ENCODE results near the gene PSAT1. TPM values are rescaled to one million over a fixed set of nuclear protein-coding genes. Genes with fewer than 3 reads are reported as not detected.
A peak's percentile ranks its signal among the peaks of the same experiment; 100 is the strongest.

Gene PSAT1
- total and polyA plus RNA-seq, 2 donors = 20.8 to 21.7 TPM

DNA sequence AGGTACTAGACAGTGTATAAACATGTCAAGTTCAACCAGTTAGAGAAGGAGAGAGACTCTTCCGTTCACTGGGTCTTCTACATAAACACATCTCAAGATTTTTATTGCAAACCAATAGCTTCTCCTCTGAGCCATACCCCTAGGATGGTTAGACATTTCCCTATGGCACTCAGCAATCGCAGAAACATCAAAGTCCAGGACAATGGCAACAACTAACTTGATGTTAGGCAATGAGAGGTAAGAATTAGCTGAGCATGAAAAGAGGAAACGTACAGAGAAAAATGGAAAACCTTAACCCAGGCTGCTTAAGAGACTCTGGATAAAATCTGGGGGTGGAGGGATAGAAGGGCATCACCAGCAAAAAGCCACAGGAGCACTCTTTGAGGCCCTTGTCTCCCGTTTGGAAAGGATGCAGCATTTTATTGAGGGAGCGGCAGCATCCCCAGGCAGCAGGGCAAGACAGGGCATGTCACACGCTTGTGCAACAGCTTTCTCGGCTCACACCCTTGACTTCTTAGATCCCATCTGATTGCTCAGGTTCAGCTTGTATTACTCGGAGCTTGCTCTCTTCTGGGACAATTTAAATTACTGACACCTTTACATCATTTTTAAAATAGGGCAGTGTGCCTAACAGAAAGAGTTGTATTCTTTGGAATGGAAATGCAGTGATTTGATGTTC, 8.6 kb upstream of the PSAT1 start:
- WGBS = 89% methylated on average over 8 of the region's 8 CpGs
- Histone ChIP-seq H3K36me3 (ENCODE audit: control insufficient read depth in 2 of 2, insufficient read depth in 2 of 2, low read length in 1 of 2) (no peaks in the 10 kb centered on the region), H3K4me3 (ENCODE audit: low read length in 2 of 2) (no peak overlapping the region), H3K27ac (ENCODE audit: low read depth in 1 of 2, low read length in 1 of 2) (peak overlapping the region; percentile 2 to 5), H3K4me1 (ENCODE audit: control insufficient read depth in 2 of 2, insufficient read depth in 2 of 2, low read length in 2 of 2) (peaks cover 2 to 5% of the 10 kb centered on the region in 2 donors), H3K9me3 (ENCODE audit: control insufficient read depth in 2 of 2, insufficient read depth in 1 of 2, low read length in 1 of 2) (peaks cover 0 to 2% of the 10 kb centered on the region in 2 donors), H3K27me3 (ENCODE audit: control insufficient read depth in 2 of 2, insufficient read depth in 1 of 2, low read length in 1 of 2) (no peaks in the 10 kb centered on the region)
- DNase-seq (ENCODE audit: low read depth in 6 of 9, low spot score in 9 of 9) = no peak

DNA sequence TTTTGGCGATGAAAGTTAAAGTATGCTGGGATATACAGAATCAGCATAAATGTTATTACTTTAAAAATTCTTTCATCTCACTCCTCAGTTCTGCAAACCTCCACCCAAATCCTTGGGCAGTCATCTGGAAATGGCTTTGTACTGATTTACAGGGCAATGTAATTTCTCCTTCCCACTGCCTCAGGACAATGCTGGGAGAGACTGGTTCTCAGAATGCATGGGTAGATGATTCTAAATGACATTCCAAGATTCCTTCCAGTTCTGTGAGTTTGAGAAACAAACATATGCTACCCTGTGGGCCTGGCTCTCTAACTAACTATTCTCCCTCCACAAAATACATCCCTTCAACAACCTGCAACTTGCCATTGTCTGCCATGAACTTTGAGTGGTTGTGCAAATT, 7.5 kb upstream of the PSAT1 start:
- 98% methylated on average over 1 of the region's 1 CpG for WGBS
- Histone ChIP-seq H3K36me3 (ENCODE audit: control insufficient read depth in 2 of 2, insufficient read depth in 2 of 2, low read length in 1 of 2) (no peaks in the 10 kb centered on the region), H3K27me3 (ENCODE audit: control insufficient read depth in 2 of 2, insufficient read depth in 1 of 2, low read length in 1 of 2) (no peaks in the 10 kb centered on the region), H3K27ac (ENCODE audit: low read depth in 1 of 2, low read length in 1 of 2) (no peak overlapping the region), H3K4me1 (ENCODE audit: control insufficient read depth in 2 of 2, insufficient read depth in 2 of 2, low read length in 2 of 2) (peaks cover 2 to 5% of the 10 kb centered on the region in 2 donors), H3K9me3 (ENCODE audit: control insufficient read depth in 2 of 2, insufficient read depth in 1 of 2, low read length in 1 of 2) (peaks cover 0 to under 1% of the 10 kb centered on the region in 2 donors), H3K4me3 (ENCODE audit: low read length in 2 of 2) (no peak overlapping the region)
- DNase-seq (ENCODE audit: low read depth in 6 of 9, low spot score in 9 of 9) = no peak

DNA sequence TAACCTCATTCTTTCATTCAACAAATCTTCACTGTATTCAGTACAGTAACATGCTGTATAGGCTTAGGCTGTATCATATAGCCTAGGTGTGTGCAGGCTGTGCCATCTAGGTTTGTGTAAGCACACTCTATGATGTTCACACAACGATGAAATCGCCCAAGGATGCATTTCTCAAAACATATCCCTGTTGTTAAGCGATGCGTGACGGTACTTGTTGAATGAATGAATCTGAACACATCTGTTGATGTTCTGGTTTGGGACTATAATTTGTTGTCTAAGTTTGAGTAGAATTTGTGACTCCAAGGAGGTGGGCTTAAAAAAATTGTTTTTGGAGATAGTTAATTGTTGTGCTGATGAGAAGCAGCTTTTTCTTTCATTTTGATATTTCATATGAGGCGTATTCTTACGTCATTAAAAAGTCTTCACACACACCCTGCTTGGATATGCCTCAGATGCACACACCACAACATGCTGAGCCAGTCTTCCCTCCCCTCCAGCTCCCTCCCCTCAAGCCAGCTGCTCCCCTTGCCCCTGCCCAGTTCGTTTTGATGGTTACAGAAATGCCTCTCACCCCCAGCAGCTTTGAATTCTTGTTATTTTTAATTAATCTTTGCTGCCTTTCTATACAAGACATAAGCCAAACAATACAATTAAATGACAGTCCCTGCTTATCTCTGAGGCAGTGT, 5.5 kb upstream of the PSAT1 start:
- H3K9me3 ChIP-seq (ENCODE audit: control insufficient read depth in 2 of 2, insufficient read depth in 1 of 2, low read length in 1 of 2) = no peaks in the 10 kb centered on the region
- H3K4me1 ChIP-seq (ENCODE audit: control insufficient read depth in 2 of 2, insufficient read depth in 2 of 2, low read length in 2 of 2) = peaks cover 6 to 9% of the 10 kb centered on the region in 2 donors
- DNase-seq (ENCODE audit: low read depth in 6 of 9, low spot score in 9 of 9) = no peak
- H3K27ac ChIP-seq (ENCODE audit: low read depth in 1 of 2, low read length in 1 of 2) = no peak overlapping the region
- H3K4me3 ChIP-seq (ENCODE audit: low read length in 2 of 2) = no peak overlapping the region
- H3K36me3 ChIP-seq (ENCODE audit: control insufficient read depth in 2 of 2, insufficient read depth in 2 of 2, low read length in 1 of 2) = no peaks in the 10 kb centered on the region
- WGBS = 92% methylated on average over 8 of the region's 8 CpGs
- peaks cover 0 to 5% of the 10 kb centered on the region in 2 donors for H3K27me3 ChIP-seq (ENCODE audit: control insufficient read depth in 2 of 2, insufficient read depth in 1 of 2, low read length in 1 of 2)

DNA sequence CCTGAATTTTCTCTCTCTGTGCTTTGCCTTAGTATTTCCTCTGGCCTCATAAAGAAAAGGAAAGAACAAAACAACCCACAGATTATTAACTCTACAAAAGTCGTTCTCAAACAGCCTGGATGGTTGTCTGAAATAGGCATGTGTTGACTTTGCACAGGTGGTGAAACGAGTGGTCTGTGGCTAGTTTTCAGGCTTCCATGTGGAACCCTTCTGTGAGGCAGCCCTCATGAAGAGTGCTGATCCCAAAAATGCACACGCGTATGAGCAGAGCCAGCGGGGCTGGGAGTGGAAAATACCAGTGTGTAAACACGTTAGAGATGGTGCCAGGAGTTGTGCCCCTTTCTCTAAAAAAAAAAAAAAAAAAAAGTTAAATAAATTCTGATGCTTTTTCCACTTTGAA, 4.9 kb upstream of the PSAT1 start:
- Histone ChIP-seq H3K36me3 (ENCODE audit: control insufficient read depth in 2 of 2, insufficient read depth in 2 of 2, low read length in 1 of 2) (no peaks in the 10 kb centered on the region), H3K4me3 (ENCODE audit: low read length in 2 of 2) (no peak overlapping the region), H3K27me3 (ENCODE audit: control insufficient read depth in 2 of 2, insufficient read depth in 1 of 2, low read length in 1 of 2) (peaks cover 0 to 11% of the 10 kb centered on the region in 2 donors), H3K4me1 (ENCODE audit: control insufficient read depth in 2 of 2, insufficient read depth in 2 of 2, low read length in 2 of 2) (peaks cover 7 to 13% of the 10 kb centered on the region in 2 donors), H3K27ac (ENCODE audit: low read depth in 1 of 2, low read length in 1 of 2) (no peak overlapping the region), H3K9me3 (ENCODE audit: control insufficient read depth in 2 of 2, insufficient read depth in 1 of 2, low read length in 1 of 2) (peaks cover 0 to 5% of the 10 kb centered on the region in 2 donors)
- DNase-seq (ENCODE audit: low read depth in 6 of 9, low spot score in 9 of 9) = no peak
- WGBS = 76% methylated on average over 6 of the region's 6 CpGs

DNA sequence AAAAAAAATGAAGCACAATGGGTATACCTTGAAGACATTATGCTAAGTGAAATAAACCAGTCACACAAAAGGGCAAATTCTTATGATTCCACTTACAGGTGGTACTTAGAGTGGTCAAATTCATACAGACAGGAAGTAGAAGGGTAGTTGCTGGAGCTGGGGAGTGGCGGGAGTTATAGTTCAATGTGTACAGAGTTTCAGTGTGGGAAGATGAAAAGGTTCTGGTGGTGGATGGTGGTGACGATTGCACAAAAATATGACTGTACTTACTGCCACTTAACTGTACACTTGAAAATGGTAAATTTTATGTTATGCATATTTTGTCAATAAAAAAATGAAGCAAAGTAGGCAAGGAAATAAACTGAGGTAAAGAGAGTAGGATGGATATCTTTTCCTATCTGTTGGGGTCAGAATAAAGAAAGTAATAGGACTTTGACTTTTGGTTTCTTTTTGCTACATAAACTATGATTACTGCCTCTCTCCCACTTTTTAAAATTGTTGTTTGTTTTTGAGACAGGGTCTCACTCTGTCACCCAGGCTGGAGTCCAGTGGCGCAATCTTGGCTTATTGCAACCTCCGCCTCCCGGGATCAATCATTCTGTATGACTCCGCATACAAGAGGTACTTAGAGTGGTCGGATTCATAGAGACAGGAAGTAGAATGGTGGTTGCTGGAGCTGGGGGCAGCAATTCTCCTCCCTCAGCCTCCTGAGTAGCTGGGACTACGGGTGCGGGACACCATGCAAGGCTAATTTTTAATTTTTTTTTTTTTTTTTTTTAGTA, 4.0 kb upstream of the PSAT1 start:
- WGBS = 86% methylated on average over 9 of the region's 9 CpGs

DNA sequence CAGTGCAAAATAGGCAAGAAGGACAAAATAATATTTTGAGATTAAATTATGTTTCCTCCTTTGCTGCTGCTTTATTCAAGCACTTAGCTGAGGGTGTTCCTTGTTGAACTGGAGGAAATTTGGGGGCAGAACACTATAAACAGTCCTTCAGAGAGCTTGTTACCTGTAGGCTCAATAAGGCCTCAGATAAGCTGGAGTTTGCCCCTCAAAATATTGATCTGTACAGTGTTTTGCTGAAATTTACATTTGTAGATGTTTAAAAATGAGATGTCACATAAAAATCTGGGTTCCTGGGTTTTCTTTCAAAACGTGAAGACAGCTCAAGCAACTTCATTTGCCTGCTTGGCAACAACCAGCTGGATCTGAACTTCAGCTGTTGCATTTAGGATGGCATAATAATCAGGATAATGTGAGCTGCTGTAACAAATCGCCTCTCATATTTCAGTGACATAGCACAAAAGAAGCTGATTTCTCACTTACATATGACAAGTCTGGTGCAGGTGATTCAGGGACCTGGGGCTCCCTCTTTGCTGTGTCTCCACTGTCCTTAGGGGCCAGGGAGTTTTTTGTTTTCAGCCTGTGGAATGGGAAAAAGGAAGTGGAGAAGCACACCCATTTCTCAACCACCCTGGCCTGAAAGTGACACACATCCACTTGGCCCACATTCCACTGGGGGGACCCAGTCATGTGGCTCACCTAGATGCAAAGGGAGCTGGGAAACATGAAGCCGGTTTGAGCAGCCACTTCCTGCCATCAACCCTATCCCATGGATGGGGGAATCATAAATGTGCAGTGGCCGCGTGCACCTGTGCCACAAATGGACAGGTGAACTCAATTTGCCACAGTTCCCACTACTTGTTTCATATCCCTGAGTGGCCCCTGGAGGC, 2.4 kb upstream of the PSAT1 start:
- DNase-seq (ENCODE audit: low read depth in 6 of 9, low spot score in 9 of 9) = no peak
- H3K4me1 ChIP-seq (ENCODE audit: control insufficient read depth in 2 of 2, insufficient read depth in 2 of 2, low read length in 2 of 2) = peaks cover 12 to 21% of the 10 kb centered on the region in 2 donors

More for the DNA sequence above, 4.0 kb upstream of the PSAT1 start:
- Histone ChIP-seq H3K9me3 (ENCODE audit: control insufficient read depth in 2 of 2, insufficient read depth in 1 of 2, low read length in 1 of 2) (peaks cover 0 to 5% of the 10 kb centered on the region in 2 donors), H3K36me3 (ENCODE audit: control insufficient read depth in 2 of 2, insufficient read depth in 2 of 2, low read length in 1 of 2) (no peaks in the 10 kb centered on the region), H3K4me1 (ENCODE audit: control insufficient read depth in 2 of 2, insufficient read depth in 2 of 2, low read length in 2 of 2) (peaks cover 12 to 18% of the 10 kb centered on the region in 2 donors), H3K4me3 (ENCODE audit: low read length in 2 of 2) (no peak overlapping the region), H3K27me3 (ENCODE audit: control insufficient read depth in 2 of 2, insufficient read depth in 1 of 2, low read length in 1 of 2) (peaks cover 0 to 20% of the 10 kb centered on the region in 2 donors), H3K27ac (ENCODE audit: low read depth in 1 of 2, low read length in 1 of 2) (no peak overlapping the region)
- peak in 1 of 9 donors; percentile 46 for DNase-seq (ENCODE audit: low read depth in 6 of 9, low spot score in 9 of 9)

DNA sequence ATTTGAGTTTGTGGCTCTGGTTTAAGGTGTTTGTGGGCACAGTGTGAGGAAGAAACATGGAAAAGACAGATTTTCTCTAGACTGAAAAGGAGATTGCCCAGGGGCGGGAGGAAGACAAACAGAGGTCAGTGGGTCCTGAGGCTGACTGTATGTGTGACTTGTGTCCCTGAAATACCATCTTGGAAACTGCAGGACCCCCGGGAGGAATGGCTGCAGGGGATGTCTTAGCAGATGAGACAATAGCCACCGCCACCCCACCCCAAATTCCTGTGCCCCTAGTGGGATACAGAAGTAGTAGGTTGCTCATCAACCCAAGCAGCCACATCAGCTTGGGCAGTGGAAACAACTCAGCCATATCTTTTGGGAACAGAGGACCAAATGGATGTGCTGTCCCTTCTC, 1.7 kb upstream of the PSAT1 start:
- WGBS = 97% methylated on average over 3 of the region's 3 CpGs
- peaks cover 0 to 5% of the 10 kb centered on the region in 2 donors for H3K9me3 ChIP-seq (ENCODE audit: control insufficient read depth in 2 of 2, insufficient read depth in 1 of 2, low read length in 1 of 2)
- no peak for DNase-seq (ENCODE audit: low read depth in 6 of 9, low spot score in 9 of 9)
- H3K27ac ChIP-seq (ENCODE audit: low read depth in 1 of 2, low read length in 1 of 2) = no peak overlapping the region
- H3K36me3 ChIP-seq (ENCODE audit: control insufficient read depth in 2 of 2, insufficient read depth in 2 of 2, low read length in 1 of 2) = no peaks in the 10 kb centered on the region
- H3K4me3 ChIP-seq (ENCODE audit: low read length in 2 of 2) = no peak overlapping the region
- peaks cover 0 to 22% of the 10 kb centered on the region in 2 donors for H3K27me3 ChIP-seq (ENCODE audit: control insufficient read depth in 2 of 2, insufficient read depth in 1 of 2, low read length in 1 of 2)
- H3K4me1 ChIP-seq (ENCODE audit: control insufficient read depth in 2 of 2, insufficient read depth in 2 of 2, low read length in 2 of 2) = peaks cover 12 to 21% of the 10 kb centered on the region in 2 donors

More for the DNA sequence above, 2.4 kb upstream of the PSAT1 start:
- peaks cover 0 to 22% of the 10 kb centered on the region in 2 donors for H3K27me3 ChIP-seq (ENCODE audit: control insufficient read depth in 2 of 2, insufficient read depth in 1 of 2, low read length in 1 of 2)
- no peaks in the 10 kb centered on the region for H3K36me3 ChIP-seq (ENCODE audit: control insufficient read depth in 2 of 2, insufficient read depth in 2 of 2, low read length in 1 of 2)
- 94% methylated on average over 5 of the region's 5 CpGs for WGBS
- H3K4me3 ChIP-seq (ENCODE audit: low read length in 2 of 2) = no peak overlapping the region
- H3K9me3 ChIP-seq (ENCODE audit: control insufficient read depth in 2 of 2, insufficient read depth in 1 of 2, low read length in 1 of 2) = peaks cover 0 to 5% of the 10 kb centered on the region in 2 donors
- no peak overlapping the region for H3K27ac ChIP-seq (ENCODE audit: low read depth in 1 of 2, low read length in 1 of 2)

DNA sequence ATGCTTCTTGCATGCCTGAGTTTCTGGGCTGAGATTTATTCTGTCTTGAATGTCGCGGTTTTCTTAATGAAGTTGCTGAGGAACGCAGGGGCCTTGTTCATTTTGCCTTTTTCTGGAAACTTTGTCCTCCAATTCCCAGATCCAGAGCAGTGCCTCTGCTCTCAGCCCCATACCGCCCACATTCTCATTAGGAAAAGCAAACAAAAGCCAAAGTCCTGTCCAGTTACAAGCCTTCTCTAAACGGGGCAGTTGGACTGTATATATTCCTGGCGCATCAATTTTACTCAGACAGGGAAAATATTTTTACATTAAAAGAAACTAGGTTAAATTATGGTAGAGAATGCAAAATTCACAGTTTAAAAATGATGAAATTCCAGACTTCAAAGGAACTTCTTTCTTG, 1.2 kb upstream of the PSAT1 start:
- Histone ChIP-seq H3K36me3 (ENCODE audit: control insufficient read depth in 2 of 2, insufficient read depth in 2 of 2, low read length in 1 of 2) (no peaks in the 10 kb centered on the region), H3K27ac (ENCODE audit: low read depth in 1 of 2, low read length in 1 of 2) (peak overlapping the region in 1 of 2 donors; percentile 8), H3K4me1 (ENCODE audit: control insufficient read depth in 2 of 2, insufficient read depth in 2 of 2, low read length in 2 of 2) (peaks cover 12 to 21% of the 10 kb centered on the region in 2 donors), H3K4me3 (ENCODE audit: low read length in 2 of 2) (no peak overlapping the region), H3K9me3 (ENCODE audit: control insufficient read depth in 2 of 2, insufficient read depth in 1 of 2, low read length in 1 of 2) (peaks cover 0 to 5% of the 10 kb centered on the region in 2 donors), H3K27me3 (ENCODE audit: control insufficient read depth in 2 of 2, insufficient read depth in 1 of 2, low read length in 1 of 2) (peaks cover 0 to 22% of the 10 kb centered on the region in 2 donors)
- DNase-seq (ENCODE audit: low read depth in 6 of 9, low spot score in 9 of 9) = no peak
- WGBS = 85% methylated on average over 6 of the region's 6 CpGs
